ENCODE results near the gene MDFI.

DNA sequence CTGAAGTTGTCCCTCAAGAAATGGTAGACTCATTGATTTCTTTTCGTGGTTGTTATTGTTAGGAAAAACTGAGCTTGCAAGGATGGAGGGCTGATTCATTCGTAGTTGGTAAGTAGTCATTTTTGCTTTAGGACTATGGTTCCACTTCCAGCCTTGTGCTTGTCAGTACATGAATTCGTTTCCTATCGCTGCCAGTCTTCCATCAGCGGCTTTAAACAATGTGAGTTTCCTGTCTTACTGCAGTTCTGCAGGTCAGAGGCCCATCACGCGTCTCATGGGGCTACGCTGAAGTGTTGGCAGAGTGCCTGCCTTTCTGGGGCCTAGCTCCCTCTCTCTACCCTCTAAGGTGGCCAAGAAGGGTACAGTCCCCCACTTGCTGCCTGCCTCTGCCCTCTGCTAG is 11.4 kb upstream of the MDFI start:
- TF ChIP-seq, protein P1, sequence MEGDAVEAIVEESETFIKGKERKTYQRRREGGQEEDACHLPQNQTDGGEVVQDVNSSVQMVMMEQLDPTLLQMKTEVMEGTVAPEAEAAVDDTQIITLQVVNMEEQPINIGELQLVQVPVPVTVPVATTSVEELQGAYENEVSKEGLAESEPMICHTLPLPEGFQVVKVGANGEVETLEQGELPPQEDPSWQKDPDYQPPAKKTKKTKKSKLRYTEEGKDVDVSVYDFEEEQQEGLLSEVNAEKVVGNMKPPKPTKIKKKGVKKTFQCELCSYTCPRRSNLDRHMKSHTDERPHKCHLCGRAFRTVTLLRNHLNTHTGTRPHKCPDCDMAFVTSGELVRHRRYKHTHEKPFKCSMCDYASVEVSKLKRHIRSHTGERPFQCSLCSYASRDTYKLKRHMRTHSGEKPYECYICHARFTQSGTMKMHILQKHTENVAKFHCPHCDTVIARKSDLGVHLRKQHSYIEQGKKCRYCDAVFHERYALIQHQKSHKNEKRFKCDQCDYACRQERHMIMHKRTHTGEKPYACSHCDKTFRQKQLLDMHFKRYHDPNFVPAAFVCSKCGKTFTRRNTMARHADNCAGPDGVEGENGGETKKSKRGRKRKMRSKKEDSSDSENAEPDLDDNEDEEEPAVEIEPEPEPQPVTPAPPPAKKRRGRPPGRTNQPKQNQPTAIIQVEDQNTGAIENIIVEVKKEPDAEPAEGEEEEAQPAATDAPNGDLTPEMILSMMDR (IDR thresholded peaks at IDR 0.05), result no peak
- no peak for TF ChIP-seq EZH2phosphoT487 (IDR thresholded peaks at IDR 0.05)
- no peak for TF ChIP-seq EZH2 (IDR thresholded peaks at IDR 0.05)

All from neural progenitor cell (in vitro differentiated cells).